Gastrocnemius medialis (tissue), 4 donors: ENCODE measurements around the gene VAC14. TPM values are rescaled to one million over a fixed set of nuclear protein-coding genes. Genes with fewer than 3 reads are reported as not detected.

Source experiments
- ATAC-seq, 2 donors: fragments of 150-250 bp; one replicate each; pipeline ENCODE4 v1.9.1; 2016
- DNase-seq, 2 donors: peaks; one replicate each; pipeline ENCODE4 v3.0.0-alpha.2; 2019
- H3K27ac ChIP-seq, 4 donors: fragments of 200-600 bp; sonication (generic); 1 replicate in 1 of 4; 2 replicates in 3 of 4; pipeline ENCODE4 v1.5.1; 2016 to 2018; ENCODE audit warnings: mild to moderate bottlenecking in 2 of 4, moderate library complexity in 1 of 4
- H3K27me3 ChIP-seq, 3 donors: fragments of 200-600 bp; sonication (generic) in 2 of 3; 1 replicate in 1 of 3; 2 replicates in 2 of 3; pipeline versions ENCODE4 v1.5.1 to v1.6.0; 2016 to 2019; ENCODE audit warnings: mild to moderate bottlenecking in 1 of 3, moderate library complexity in 1 of 3
- H3K36me3 ChIP-seq, 2 donors: fragments of 200-600 bp; sonication (generic) in 1 of 2; one replicate each; pipeline ENCODE4 v1.5.1; 2017 to 2018
- H3K4me1 ChIP-seq, 2 donors: fragments of 200-600 bp; sonication (generic) in 1 of 2; one replicate each; pipeline ENCODE4 v1.5.1; 2016 to 2017; ENCODE audit warnings: mild to moderate bottlenecking in 2 of 2
- H3K4me3 ChIP-seq, 4 donors: fragments of 200-600 bp; sonication (generic) in 3 of 4; 1 replicate in 1 of 4; 2 replicates in 3 of 4; pipeline ENCODE4 v1.5.1; 2016 to 2019; ENCODE audit warnings: mild to moderate bottlenecking in 2 of 4
- H3K9me3 ChIP-seq, 3 donors: fragments of 200-600 bp; sonication (generic) in 2 of 3; 1 replicate in 1 of 3; 2 replicates in 2 of 3; pipeline ENCODE4 v1.5.1; 2016 to 2019
- POLR2A ChIP-seq, 2 donors: fragments of 450-650 bp; IDR thresholded peaks; one replicate each; pipeline ENCODE4 v1.6.1; 2017; ENCODE audit warnings: antibody characterized with exemption in 2 of 2, mild to moderate bottlenecking in 2 of 2, moderate library complexity in 2 of 2
- in situ Hi-C, 4 donors: fragments of 200-750 bp; cut with MboI; loops; one replicate each; pipeline versions ENCODE4 v1.15.0 to v1.8.0; 2017; ENCODE audit warnings: low sequenced_read_pairs in 4 of 4
- intact Hi-C: fragments of 100-400 bp; cut with DNase I; formaldehyde crosslinking; loops from one replicate; pipeline ENCODE4 v1.15.1; 2023; ENCODE audit warnings: low total_unique reads
- total RNA-seq, 4 donors: library from RNA; depleted of rRNA; stranded (reverse); fragments of >200 nt; gene quantifications; one replicate each; pipeline versions ENCODE4 v1.1.0 to v1.2.3, GENCODE V29; 2016
- TF ChIP-seq, protein P1 (sequence below), 5 experiments: fragments of 450-650 bp in 3 of 5; fragments of 200-600 bp in 2 of 5; sonication (generic) in 2 of 5; IDR thresholded peaks in 4 of 5; conservative IDR thresholded peaks in 1 of 5; 1 replicate in 4 of 5; 2 replicates in 1 of 5; pipeline ENCODE4 v1.5.1; 2016 to 2019; ENCODE audit warnings: antibody characterized with exemption in 5 of 5, mild to moderate bottlenecking in 3 of 5, moderate library complexity in 3 of 5

The VAC14 gene
- total RNA-seq, 4 donors from 2014 or later, result 19.8 to 30.9 (median 27.0) TPM

GRCh38 chr16:70660672-70661350, 140.1 kb downstream of the VAC14 start:
- Histone ChIP-seq H3K4me3 (no peak overlapping the region), H3K36me3 (peaks cover 0 to 30% of the 10 kb centered on the region in 2 donors), H3K27ac (no peak overlapping the region), H3K27me3 (no peaks in the 10 kb centered on the region), H3K9me3 (no peaks in the 10 kb centered on the region), H3K4me1 (no peaks in the 10 kb centered on the region)
- no peak for ATAC-seq
- DNase-seq, result no peak
- no peak for TF ChIP-seq POLR2A (IDR thresholded peaks at IDR 0.05)
- TF ChIP-seq, protein P1, sequence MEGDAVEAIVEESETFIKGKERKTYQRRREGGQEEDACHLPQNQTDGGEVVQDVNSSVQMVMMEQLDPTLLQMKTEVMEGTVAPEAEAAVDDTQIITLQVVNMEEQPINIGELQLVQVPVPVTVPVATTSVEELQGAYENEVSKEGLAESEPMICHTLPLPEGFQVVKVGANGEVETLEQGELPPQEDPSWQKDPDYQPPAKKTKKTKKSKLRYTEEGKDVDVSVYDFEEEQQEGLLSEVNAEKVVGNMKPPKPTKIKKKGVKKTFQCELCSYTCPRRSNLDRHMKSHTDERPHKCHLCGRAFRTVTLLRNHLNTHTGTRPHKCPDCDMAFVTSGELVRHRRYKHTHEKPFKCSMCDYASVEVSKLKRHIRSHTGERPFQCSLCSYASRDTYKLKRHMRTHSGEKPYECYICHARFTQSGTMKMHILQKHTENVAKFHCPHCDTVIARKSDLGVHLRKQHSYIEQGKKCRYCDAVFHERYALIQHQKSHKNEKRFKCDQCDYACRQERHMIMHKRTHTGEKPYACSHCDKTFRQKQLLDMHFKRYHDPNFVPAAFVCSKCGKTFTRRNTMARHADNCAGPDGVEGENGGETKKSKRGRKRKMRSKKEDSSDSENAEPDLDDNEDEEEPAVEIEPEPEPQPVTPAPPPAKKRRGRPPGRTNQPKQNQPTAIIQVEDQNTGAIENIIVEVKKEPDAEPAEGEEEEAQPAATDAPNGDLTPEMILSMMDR (IDR thresholded peaks at IDR 0.05 in 4 of 5, conservative IDR thresholded peaks at IDR 0.05 in 1 of 5), result no peak
- in situ Hi-C loops (loop anchor here in 2 of 4 donors (25.0 kb wide), 1 partner anchor 299 kb away; no protein-coding TSS in a partner anchor), intact Hi-C loops (no loop called here)

DNA sequence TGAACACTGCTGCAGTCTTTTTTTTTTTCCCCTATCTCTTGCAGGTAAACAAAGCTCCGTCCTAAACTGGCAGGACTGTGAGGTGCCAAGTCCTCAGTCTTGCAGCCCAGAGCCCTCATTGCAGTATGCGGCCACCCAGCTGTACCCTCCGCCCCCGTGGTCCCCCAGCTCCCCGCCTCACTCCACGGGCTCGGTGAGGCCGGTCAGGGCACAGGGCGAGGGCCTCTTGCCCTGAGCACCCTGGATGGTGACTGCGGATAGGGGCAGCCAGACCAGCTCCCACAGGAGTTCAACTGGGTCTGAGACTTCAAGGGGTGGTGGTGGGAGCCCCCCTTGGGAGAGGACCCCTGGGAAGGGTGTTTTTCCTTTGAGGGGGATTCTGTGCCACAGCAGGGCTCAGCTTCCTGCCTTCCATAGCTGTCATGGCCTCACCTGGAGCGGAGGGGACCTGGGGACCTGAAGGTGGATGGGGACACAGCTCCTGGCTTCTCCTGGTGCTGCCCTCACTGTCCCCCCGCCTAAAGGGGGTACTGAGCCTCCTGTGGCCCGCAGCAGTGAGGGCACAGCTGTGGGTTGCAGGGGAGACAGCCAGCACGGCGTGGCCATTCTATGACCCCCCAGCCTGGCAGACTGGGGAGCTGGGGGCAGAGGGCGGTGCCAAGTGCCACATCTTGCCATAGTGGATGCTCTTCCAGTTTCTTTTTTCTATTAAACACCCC, 140.8 kb downstream of the VAC14 start:
- H3K9me3 ChIP-seq, result no peaks in the 10 kb centered on the region
- H3K27me3 ChIP-seq, result no peaks in the 10 kb centered on the region
- ATAC-seq (no peak), DNase-seq (no peak)
- no peak overlapping the region for H3K4me3 ChIP-seq
- intact Hi-C loops (no loop called here), in situ Hi-C loops (loop anchor here in 3 of 4 donors (10.0 to 25.0 kb wide), 3 partner anchors 125 to 298 kb away; no protein-coding TSS in a partner anchor)
- no peak for TF ChIP-seq POLR2A (IDR thresholded peaks at IDR 0.05)
- TF ChIP-seq, protein P1 (IDR thresholded peaks at IDR 0.05 in 4 of 5, conservative IDR thresholded peaks at IDR 0.05 in 1 of 5), result no peak
- no peak overlapping the region for H3K27ac ChIP-seq
- H3K36me3 ChIP-seq, result peaks cover 0 to 23% of the 10 kb centered on the region in 2 donors
- no peaks in the 10 kb centered on the region for H3K4me1 ChIP-seq

GRCh38 chr16:70659546-70659945, 141.4 kb downstream of the VAC14 start:
- Histone ChIP-seq H3K4me1 (no peaks in the 10 kb centered on the region), H3K36me3 (peaks cover 0 to 18% of the 10 kb centered on the region in 2 donors), H3K27me3 (no peaks in the 10 kb centered on the region), H3K9me3 (no peaks in the 10 kb centered on the region), H3K4me3 (no peak overlapping the region), H3K27ac (no peak overlapping the region)
- no peak for ATAC-seq
- intact Hi-C loops (no loop called here), in situ Hi-C loops (loop anchor here in 3 of 4 donors (10.0 to 25.0 kb wide), 3 partner anchors 125 to 297 kb away; no protein-coding TSS in a partner anchor)
- TF ChIP-seq, protein P1 (IDR thresholded peaks at IDR 0.05 in 4 of 5, conservative IDR thresholded peaks at IDR 0.05 in 1 of 5), result no peak
- no peak for TF ChIP-seq POLR2A (IDR thresholded peaks at IDR 0.05)
- no peak for DNase-seq

DNA sequence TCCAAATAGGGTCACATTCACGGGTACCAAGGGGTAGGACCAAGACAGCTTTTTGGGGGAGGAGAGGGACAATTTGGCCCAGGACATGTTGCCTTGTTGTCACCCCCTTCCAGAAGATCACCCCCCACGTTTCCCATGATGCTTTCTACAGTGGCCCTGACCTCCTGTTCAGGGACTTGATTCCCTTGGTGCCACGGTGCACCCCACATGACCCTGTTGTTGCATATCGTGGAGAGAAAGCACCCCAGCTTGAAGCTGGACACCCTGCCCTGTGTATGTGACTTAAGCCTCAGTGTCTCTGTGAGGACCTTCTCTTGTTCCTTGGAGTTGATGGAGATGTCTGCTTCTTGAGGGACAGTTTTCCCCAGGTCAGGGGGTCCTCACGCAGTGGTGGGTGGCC, 142.0 kb downstream of the VAC14 start:
- no peak for TF ChIP-seq POLR2A (IDR thresholded peaks at IDR 0.05)
- TF ChIP-seq, protein P1 (IDR thresholded peaks at IDR 0.05 in 4 of 5, conservative IDR thresholded peaks at IDR 0.05 in 1 of 5), result no peak
- in situ Hi-C loops, result loop anchor here in 3 of 4 donors (10.0 to 25.0 kb wide), 3 partner anchors 124 to 297 kb away; no protein-coding TSS in a partner anchor

More for the DNA sequence above, 142.0 kb downstream of the VAC14 start:
- H3K36me3 ChIP-seq, result peaks cover 0 to 12% of the 10 kb centered on the region in 2 donors
- H3K27me3 ChIP-seq, result no peaks in the 10 kb centered on the region
- peaks cover 3% of the 10 kb centered on the region in 2 donors for H3K4me1 ChIP-seq
- H3K9me3 ChIP-seq, result no peaks in the 10 kb centered on the region
- no peak for DNase-seq
- no peak overlapping the region for H3K27ac ChIP-seq
- H3K4me3 ChIP-seq, result no peak overlapping the region
- intact Hi-C loops, result no loop called here
- ATAC-seq, result no peak
